Activated T-cell treated with anti-CD3 and anti-CD28 coated beads, Interleukin-2, amount 50 U/mL, for 48 hours (primary cell): ENCODE data around the gene YY1.
"Not testable (repeated sequence)": the region's sequence is repeated elsewhere in the genome, so short reads cannot be mapped to it uniquely, and the experiment has no call there.

Experiments used
- DNase-seq, 2 experiments: peaks; one replicate each; pipeline ENCODE4 v3.0.0-alpha.2; 2020

The YY1 gene

GRCh38 chr14:100213956-100214769, 24.8 kb upstream of the YY1 start:
- DNase-seq: peak; percentile 91 to 96

DNA sequence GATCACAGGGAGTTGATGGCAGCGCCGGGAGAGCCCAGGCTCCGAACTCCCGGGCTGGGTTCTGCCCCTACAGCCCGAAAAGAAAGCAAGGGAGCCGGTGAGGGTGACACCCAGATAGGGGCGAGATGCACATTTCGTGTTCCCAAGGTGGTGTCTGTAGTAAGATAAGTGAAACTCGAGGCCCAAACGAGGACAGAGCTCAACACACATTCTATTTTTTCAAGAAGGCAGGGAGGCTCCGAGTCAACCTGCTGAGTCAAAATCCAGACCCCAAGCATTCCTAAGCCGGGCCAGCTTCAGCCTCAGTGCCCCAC, 24.2 kb upstream of the YY1 start:
- DNase-seq: no peak

DNA sequence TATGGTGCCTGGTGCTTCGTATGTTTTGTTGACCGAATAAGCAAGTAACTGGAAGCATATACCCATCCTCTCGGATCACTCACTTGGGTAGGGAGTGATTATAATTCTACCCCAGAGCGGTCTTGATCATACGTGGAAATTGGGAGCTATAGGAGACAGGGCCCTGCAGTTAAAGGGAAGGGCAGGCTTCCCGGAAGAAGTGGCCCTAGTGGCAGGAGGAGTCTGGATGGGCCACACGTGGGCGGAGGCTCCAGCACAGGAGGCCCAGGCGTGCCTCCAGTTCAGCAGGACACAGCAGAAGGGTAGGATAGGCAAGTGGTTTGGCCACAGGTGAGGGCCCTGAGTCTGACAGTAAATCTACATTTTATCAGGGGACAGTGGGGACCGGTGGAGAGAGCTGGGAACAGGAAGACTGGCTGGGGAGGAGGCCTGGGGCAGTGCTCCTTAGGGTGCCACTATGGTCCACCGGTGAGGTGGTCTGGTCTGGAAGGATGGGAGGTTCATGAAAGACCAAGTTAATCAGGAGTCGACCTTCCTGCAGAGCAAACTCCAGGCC, 23.5 kb upstream of the YY1 start:
- DNase-seq: no peak

GRCh38 chr14:100219126-100219785, 19.7 kb upstream of the YY1 start:
- no peak for DNase-seq

DNA sequence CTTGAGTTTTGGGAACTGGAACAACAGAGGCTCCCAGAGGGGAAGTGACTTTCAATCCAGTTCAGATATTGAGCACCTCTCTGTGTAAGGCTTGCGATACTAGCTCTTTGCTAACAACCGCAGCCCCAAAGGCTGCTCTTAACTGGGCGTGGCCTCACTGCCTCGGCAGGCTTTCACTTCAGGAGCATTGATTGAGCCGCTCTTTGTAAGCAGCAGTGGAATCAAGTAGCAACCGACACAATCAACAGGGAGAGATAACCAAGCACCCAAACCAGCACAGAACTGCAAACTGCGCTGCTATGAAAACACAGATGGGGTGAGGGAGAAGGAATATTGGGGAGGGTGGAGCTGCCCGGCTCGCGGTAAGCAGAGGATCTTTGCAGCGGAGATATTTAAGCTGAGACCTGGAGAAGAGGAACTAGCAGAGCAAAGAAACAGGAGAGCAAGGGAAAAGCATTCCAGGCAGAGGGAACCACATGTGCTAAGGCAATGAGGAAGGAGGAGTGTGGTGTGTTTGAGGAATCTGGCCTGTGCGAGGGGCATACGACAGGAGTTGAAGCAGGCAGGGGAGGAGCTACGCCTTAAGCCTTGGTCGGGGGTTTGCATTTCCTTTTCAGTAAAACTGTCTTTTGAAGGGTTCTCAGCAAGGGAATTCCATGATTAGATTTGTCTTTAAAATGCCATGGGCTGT, 17.3 kb upstream of the YY1 start:
- peak; percentile 77 to 79 for DNase-seq

GRCh38 chr14:100222224-100223093, 16.5 kb upstream of the YY1 start:
- no peak for DNase-seq

GRCh38 chr14:100223332-100224201, 15.4 kb upstream of the YY1 start:
- peak in 1 of 2 experiments; percentile 26 for DNase-seq

DNA sequence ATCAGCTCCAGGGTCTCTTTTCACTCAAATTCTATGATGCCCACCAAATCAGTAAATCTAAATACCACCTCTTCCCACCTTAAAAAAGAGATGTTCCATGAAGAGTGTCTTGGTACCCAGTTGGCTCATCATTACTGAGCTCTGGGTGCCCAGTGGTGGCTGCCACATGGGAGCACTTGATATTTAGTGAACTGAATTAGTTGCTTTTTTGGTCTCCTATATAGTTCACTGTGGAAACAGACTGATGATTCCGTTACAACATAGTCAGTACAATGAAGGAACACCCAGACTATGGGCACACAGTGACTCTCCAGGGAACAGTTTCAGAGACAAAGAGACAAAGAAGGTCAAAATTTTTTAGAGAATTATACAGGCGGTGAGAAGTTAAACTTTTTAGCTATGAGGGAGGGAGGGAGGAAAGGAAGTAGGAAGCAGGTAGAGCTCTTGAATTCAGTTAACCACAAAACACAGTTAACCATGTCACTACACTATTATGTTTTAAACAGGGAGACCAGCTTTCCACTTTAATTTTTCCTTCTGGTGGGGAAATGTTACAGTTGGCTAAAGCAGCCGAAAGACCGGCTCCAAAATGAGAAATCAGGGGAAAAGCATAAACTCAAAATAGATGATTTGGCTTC, 14.6 kb upstream of the YY1 start:
- no peak for DNase-seq

DNA sequence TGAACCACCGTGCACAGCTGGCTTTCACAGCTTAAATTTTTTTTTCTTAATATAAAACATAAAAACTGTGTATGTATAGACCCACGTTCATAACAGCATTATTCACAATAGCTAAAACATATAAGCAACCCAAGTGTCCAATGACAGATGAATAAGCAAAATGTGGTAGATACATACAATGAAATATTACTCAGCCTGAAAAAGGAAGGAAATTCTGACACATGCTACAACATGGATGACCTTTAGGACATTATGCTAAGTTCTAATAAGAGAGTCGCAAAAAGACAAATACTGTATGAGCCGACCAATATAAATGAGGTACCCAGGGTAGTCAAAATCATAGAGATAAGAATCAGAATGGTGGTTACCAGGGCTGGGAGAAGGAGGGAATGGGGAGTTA, 13.8 kb upstream of the YY1 start:
- no peak for DNase-seq

DNA sequence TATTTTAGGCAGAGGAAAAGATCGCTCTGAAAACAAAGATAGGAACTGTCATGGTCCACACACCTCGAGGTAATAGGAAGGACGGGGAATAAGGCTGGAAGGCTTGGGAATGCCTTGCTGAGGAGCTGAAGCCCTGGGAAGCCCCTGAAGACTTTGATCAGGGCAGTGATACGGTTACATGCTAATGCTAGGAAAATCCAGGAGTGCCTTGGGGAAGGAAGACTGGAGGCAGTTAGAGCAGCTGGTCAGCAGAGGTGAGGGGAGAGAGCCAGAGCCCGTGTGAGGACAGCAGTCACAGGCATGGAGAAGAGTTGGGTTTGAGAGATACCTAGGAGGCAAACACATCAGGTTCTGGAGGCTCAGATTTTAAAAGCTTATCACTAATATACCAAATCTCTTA, 8.6 kb upstream of the YY1 start:
- DNase-seq: no peak

- no peak for DNase-seq
Observed at GRCh38 chr14:100234511-100234910, 4.4 kb upstream of the YY1 start.

DNA sequence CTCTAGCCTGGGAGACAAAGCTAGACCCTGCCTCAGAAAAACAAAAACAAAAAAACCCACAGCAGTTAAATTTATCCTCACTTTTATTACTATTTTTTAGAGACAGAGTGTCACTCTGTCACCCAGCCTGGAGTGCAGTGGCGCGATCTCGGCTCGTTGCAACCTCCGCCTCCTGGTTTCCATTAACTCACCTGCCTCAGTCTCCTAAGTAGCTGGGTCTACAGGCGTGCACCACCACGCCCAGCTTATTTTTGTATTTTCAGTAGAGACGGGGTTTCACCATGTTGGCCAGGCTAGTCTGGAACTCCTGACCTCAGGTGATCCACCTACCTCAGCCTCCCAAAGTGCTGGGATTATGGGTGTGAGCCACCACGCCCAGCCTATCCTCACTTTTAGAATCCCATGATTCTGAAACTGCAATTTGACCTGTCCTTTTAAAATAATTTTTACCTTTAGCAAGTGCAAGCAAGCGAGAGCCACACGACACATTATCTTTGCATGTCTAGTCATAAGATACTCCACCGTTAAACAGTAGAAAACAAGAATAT, 2.6 kb upstream of the YY1 start:
- DNase-seq: not testable (repeated sequence)

- DNase-seq: no peak
Observed at GRCh38 chr14:100236881-100237280, 2.1 kb upstream of the YY1 start.

GRCh38 chr14:100237735-100238418, 1.1 kb upstream of the YY1 start:
- DNase-seq: peak; percentile 71 to 73

GRCh38 chr14:100239211-100239839, 381 bp downstream of the YY1 start:
- DNase-seq: peak in 1 of 2 experiments; percentile 56

GRCh38 chr14:100239840-100240667, 1.1 kb downstream of the YY1 start:
- peak; percentile 88 to 91 for DNase-seq

DNA sequence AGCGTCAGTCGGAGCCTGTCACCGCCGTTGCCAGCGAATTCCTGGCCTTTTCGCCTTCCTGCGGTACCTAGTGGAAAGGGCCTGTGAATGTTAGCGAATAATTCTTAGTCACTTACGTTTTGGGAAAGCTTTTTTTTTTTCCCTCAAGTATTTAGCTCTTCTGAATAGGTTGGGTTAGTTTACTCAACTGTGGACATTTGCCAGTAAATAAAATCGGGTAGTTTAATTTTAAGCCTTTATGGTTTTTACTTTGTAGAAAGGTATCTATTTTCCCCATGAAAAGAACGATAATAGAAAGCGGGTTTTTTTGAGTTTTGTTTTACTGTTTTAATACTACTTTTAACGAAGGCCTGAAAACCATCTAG, 1.7 kb downstream of the YY1 start:
- no peak for DNase-seq

- DNase-seq: no peak
Observed at GRCh38 chr14:100241279-100241678, 2.3 kb downstream of the YY1 start.

DNA sequence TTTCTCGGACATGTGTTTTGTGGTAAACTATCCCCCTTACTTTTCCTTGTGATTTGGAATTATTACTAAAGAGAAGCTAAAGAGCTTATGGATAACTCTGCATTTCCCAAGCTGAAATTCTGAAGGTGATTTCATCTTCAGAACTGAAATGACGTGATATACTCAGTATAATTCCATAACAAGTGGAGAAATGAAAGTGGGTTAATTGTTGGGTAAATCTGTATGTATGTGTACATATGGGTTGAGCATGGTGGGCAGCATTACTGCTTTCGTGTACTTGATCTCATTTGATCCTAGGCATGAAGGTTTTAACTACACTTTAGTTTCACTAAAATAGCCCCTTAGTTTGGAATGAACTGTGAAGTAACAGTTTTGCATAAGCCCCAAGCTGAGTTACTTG, 4.1 kb downstream of the YY1 start:
- no peak for DNase-seq
